BLaER1 (cell line): Measurements from ENCODE around the gene COPS8.

ENCODE experiments used
- H3K27ac ChIP-seq: shearing (Covaris generic); formaldehyde crosslinking; 2 replicates; pipeline ENCODE4 v1.8.1; 2022
- H3K27me3 ChIP-seq: shearing (Covaris generic); formaldehyde crosslinking; 2 replicates; pipeline ENCODE4 v1.8.1; 2022
- H3K36me3 ChIP-seq: shearing (Covaris generic); formaldehyde crosslinking; 2 replicates; pipeline ENCODE4 v1.8.1; 2022
- H3K4me1 ChIP-seq: shearing (Covaris generic); formaldehyde crosslinking; 2 replicates; pipeline ENCODE4 v1.8.1; 2022
- H3K4me2 ChIP-seq: shearing (Covaris generic); formaldehyde crosslinking; 2 replicates; pipeline ENCODE4 v1.8.1; 2022
- H3K4me3 ChIP-seq: shearing (Covaris generic); formaldehyde crosslinking; 2 replicates; pipeline ENCODE4 v1.8.1; 2022
- H3K9ac ChIP-seq: shearing (Covaris generic); formaldehyde crosslinking; 2 replicates; pipeline ENCODE4 v1.8.1; 2022
- H3K9me3 ChIP-seq: shearing (Covaris generic); formaldehyde crosslinking; 2 replicates; pipeline ENCODE4 v1.8.1; 2022
- H4K20me1 ChIP-seq: shearing (Covaris generic); formaldehyde crosslinking; 2 replicates; pipeline ENCODE4 v1.8.1; 2022
- Cebpa-rat ChIP-seq: shearing (Covaris generic); IDR thresholded peaks from 2 replicates; pipeline ENCODE4 v1.8.1; 2022

COPS8 gene

GRCh38 chr2:237118025-237118424 is 32.3 kb downstream of the COPS8 start:
- H3K4me2 ChIP-seq = peak overlapping the region; percentile 6; the same call in 1 of the 2 replicates
- no peak for TF ChIP-seq Cebpa-rat
- no peak overlapping the region for H3K4me3 ChIP-seq
- H3K27me3 ChIP-seq = no peaks in the 10 kb centered on the region
- H3K9me3 ChIP-seq = no peaks in the 10 kb centered on the region
- H3K9ac ChIP-seq = no peak overlapping the region
- H3K4me1 ChIP-seq = peaks cover 6% of the 10 kb centered on the region; the same call in 1 of the 2 replicates
- H4K20me1 ChIP-seq = no peaks in the 10 kb centered on the region
- H3K27ac ChIP-seq = no peak overlapping the region
- no peaks in the 10 kb centered on the region for H3K36me3 ChIP-seq

GRCh38 chr2:237118561-237119155 is 33.0 kb downstream of the COPS8 start:
- Histone ChIP-seq H3K4me2 (no peak overlapping the region), H3K9ac (no peak overlapping the region), H3K4me1 (peaks cover 6% of the 10 kb centered on the region; the same call in 1 of the 2 replicates), H3K4me3 (no peak overlapping the region), H4K20me1 (no peaks in the 10 kb centered on the region), H3K27me3 (no peaks in the 10 kb centered on the region), H3K9me3 (no peaks in the 10 kb centered on the region), H3K27ac (no peak overlapping the region), H3K36me3 (no peaks in the 10 kb centered on the region)
- TF ChIP-seq Cebpa-rat = no peak

GRCh38 chr2:237120916-237121315 is 35.2 kb downstream of the COPS8 start:
- Histone ChIP-seq H3K4me1 (peaks cover 6% of the 10 kb centered on the region; the same call in 1 of the 2 replicates), H3K4me2 (no peak overlapping the region), H3K27me3 (no peaks in the 10 kb centered on the region), H3K4me3 (no peak overlapping the region), H4K20me1 (no peaks in the 10 kb centered on the region), H3K9me3 (no peaks in the 10 kb centered on the region), H3K36me3 (no peaks in the 10 kb centered on the region), H3K27ac (no peak overlapping the region), H3K9ac (no peak overlapping the region)
- TF ChIP-seq Cebpa-rat = no peak

- Histone ChIP-seq H3K36me3 (no peaks in the 10 kb centered on the region), H3K4me3 (no peak overlapping the region), H3K9me3 (no peaks in the 10 kb centered on the region), H3K4me1 (peaks cover 6% of the 10 kb centered on the region; the same call in 1 of the 2 replicates), H3K9ac (no peak overlapping the region), H3K27me3 (no peaks in the 10 kb centered on the region), H3K4me2 (no peak overlapping the region), H4K20me1 (no peaks in the 10 kb centered on the region), H3K27ac (no peak overlapping the region)
- no peak for TF ChIP-seq Cebpa-rat
Observed at GRCh38 chr2:237121321-237121720, 35.6 kb downstream of the COPS8 start.

GRCh38 chr2:237122214-237122666 is 36.6 kb downstream of the COPS8 start:
- Histone ChIP-seq H3K4me3 (no peak overlapping the region), H3K27ac (no peak overlapping the region), H4K20me1 (no peaks in the 10 kb centered on the region), H3K9ac (no peak overlapping the region), H3K4me1 (peaks cover 6% of the 10 kb centered on the region; the same call in 1 of the 2 replicates), H3K27me3 (no peaks in the 10 kb centered on the region), H3K4me2 (no peak overlapping the region), H3K9me3 (no peaks in the 10 kb centered on the region), H3K36me3 (no peaks in the 10 kb centered on the region)
- no peak for TF ChIP-seq Cebpa-rat

DNA sequence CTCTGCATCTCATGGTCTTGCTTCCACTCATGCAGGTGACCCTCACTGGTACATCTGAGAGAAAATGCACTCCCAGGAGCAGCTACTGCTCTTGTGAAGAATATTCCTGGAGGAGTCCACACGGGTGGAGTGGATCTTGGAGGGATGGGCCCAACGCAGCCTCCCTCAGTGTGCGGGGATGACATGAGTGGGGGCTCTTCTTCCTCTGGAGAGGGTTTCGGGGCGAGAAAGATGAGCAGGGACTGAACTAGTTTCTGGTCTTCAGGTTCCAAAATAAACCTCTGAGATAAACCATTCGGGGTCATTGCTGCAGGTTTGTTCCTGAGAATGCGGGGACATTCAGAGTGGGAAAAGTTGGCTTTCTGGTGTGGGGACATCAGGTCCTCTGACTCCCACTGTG is 39.1 kb downstream of the COPS8 start:
- TF ChIP-seq Cebpa-rat = no peak
- H3K9ac ChIP-seq = no peak overlapping the region
- no peaks in the 10 kb centered on the region for H3K36me3 ChIP-seq
- no peaks in the 10 kb centered on the region; the same call in 1 of the 2 replicates for H3K4me1 ChIP-seq
- H4K20me1 ChIP-seq = no peaks in the 10 kb centered on the region
- H3K9me3 ChIP-seq = no peaks in the 10 kb centered on the region
- H3K4me2 ChIP-seq = no peak overlapping the region
- no peaks in the 10 kb centered on the region for H3K27me3 ChIP-seq
- H3K27ac ChIP-seq = no peak overlapping the region
- no peak overlapping the region for H3K4me3 ChIP-seq

- H3K4me1 ChIP-seq = no peaks in the 10 kb centered on the region; the same call in 1 of the 2 replicates
- no peak overlapping the region for H3K27ac ChIP-seq
- no peak overlapping the region for H3K4me3 ChIP-seq
- no peaks in the 10 kb centered on the region for H3K27me3 ChIP-seq
- H3K4me2 ChIP-seq = no peak overlapping the region
- H3K36me3 ChIP-seq = no peaks in the 10 kb centered on the region
- H3K9ac ChIP-seq = no peak overlapping the region
- H4K20me1 ChIP-seq = no peaks in the 10 kb centered on the region
- H3K9me3 ChIP-seq = no peaks in the 10 kb centered on the region
- no peak for TF ChIP-seq Cebpa-rat
Observed at GRCh38 chr2:237125967-237126366, 40.3 kb downstream of the COPS8 start.

GRCh38 chr2:237126519-237127174 is 41.0 kb downstream of the COPS8 start:
- Histone ChIP-seq H3K27me3 (no peaks in the 10 kb centered on the region), H3K27ac (no peak overlapping the region), H3K4me3 (no peak overlapping the region), H3K9me3 (no peaks in the 10 kb centered on the region), H3K36me3 (no peaks in the 10 kb centered on the region), H3K9ac (no peak overlapping the region), H3K4me2 (no peak overlapping the region), H3K4me1 (no peaks in the 10 kb centered on the region; the same call in 1 of the 2 replicates), H4K20me1 (no peaks in the 10 kb centered on the region)
- no peak for TF ChIP-seq Cebpa-rat

DNA sequence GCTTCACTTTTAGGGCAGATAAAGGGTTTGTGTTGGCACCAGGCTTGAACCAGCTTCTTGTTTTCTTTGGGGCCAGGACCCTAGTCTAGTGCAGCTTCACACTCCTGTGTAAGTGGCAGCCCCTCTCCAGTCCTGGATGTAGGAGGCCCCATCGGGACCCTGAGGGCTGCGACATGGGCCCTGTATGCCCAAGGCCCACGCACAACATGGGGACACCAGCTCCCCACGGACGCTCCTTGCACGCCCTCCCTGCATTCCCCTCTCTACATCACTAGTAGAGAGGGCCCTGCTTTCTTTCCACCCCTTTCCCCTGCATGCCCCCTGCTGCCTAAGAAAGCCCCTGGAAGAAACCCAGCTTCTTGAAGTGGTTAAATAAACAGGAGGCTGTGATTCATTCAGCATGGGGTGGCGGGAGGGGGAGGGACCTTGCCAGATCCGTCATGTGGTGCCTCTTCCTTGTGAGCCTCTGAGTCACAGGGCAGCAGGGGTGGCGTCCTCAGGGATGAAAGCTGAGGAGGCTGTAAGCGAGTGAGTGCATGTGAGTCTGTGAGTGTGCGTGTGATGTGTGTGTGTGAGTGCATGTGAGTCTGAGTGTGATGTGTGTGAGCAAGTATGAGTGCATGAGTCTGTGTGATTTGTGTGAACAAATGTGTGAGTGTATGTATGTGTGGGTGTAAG is 42.5 kb downstream of the COPS8 start:
- no peaks in the 10 kb centered on the region for H4K20me1 ChIP-seq
- H3K4me2 ChIP-seq = no peak overlapping the region; the same call in 1 of the 2 replicates
- H3K4me1 ChIP-seq = no peaks in the 10 kb centered on the region; the same call in 1 of the 2 replicates
- H3K9ac ChIP-seq = no peak overlapping the region
- no peak overlapping the region for H3K27ac ChIP-seq
- no peaks in the 10 kb centered on the region for H3K27me3 ChIP-seq
- no peak for TF ChIP-seq Cebpa-rat
- H3K4me3 ChIP-seq = no peak overlapping the region
- H3K9me3 ChIP-seq = no peaks in the 10 kb centered on the region
- no peaks in the 10 kb centered on the region for H3K36me3 ChIP-seq
